Stomach (tissue), 9 donors: ENCODE measurements around the gene DOCK4. TPM values are rescaled to one million over a fixed set of nuclear protein-coding genes. Genes with fewer than 3 reads are reported as not detected.
A peak's percentile ranks its signal among the peaks of the same experiment; 100 is the strongest.

Experiments
- DNase-seq, 2 donors: peaks; one replicate each; pipeline versions ENCODE4 v3.0.0 to v3.0.0-alpha.2; 2013 to 2019
- H3K27ac ChIP-seq, 5 donors: fragments of 200-600 bp in 4 of 5; sonication (generic) in 4 of 5; one replicate each; pipeline ENCODE4 v1.5.1; 2013 to 2019; ENCODE audit warnings: mild to moderate bottlenecking in 1 of 5, moderate library complexity in 1 of 5
- H3K27me3 ChIP-seq, 3 donors: fragments of 200-600 bp; sonication (generic); one replicate each; pipeline ENCODE4 v1.5.1; 2017 to 2019; ENCODE audit warnings: mixed run types in 1 of 3
- H3K36me3 ChIP-seq, 4 donors: fragments of 200-600 bp; sonication (generic); 1 replicate in 3 of 4; 2 replicates in 1 of 4; pipeline ENCODE4 v1.5.1; 2016 to 2019
- H3K4me1 ChIP-seq, 4 donors: fragments of 200-600 bp; sonication (generic); one replicate each; pipeline ENCODE4 v1.5.1; 2016 to 2019
- H3K4me3 ChIP-seq, 4 donors: fragments of 200-600 bp; sonication (generic) in 3 of 4; one replicate each; pipeline ENCODE4 v1.5.1; 2016 to 2019; ENCODE audit warnings: mild to moderate bottlenecking in 1 of 4
- H3K9me3 ChIP-seq, 4 donors: fragments of 200-600 bp; sonication (generic); one replicate each; pipeline ENCODE4 v1.5.1; 2016 to 2019
- EP300 ChIP-seq: sonication (generic); formaldehyde crosslinking; IDR thresholded peaks from one replicate; pipeline ENCODE4 v1.6.1; 2017; ENCODE audit warnings: antibody characterized with exemption
- POLR2A ChIP-seq, 4 donors: fragments of 450-650 bp; IDR thresholded peaks; one replicate each; pipeline ENCODE4 v1.6.1; 2016; ENCODE audit warnings: antibody characterized with exemption in 4 of 4, control low read depth in 2 of 4, mild to moderate bottlenecking in 1 of 4, moderate library complexity in 1 of 4
- POLR2AphosphoS5 ChIP-seq, 3 donors: sonication (generic); formaldehyde crosslinking; IDR thresholded peaks; one replicate each; pipeline ENCODE4 v1.6.1; 2016; ENCODE audit warnings: antibody characterized with exemption in 3 of 3
- WGBS, 5 donors: extraction: QIAGEN DNeasy Blood & Tissue Kit in 3 of 5; methylation state at CpG; one replicate each; pipeline versions ENCODE4 v1.1.5 to v1.1.7; 2013 to 2018; 5-methylcytosine and 5-hydroxymethylcytosine counted together
- intact Hi-C: fragments of 100-400 bp; cut with DNase I; formaldehyde crosslinking; loops from one replicate; pipeline ENCODE4 v1.15.1; 2023; ENCODE audit warnings: low total_unique reads
- polyA plus RNA-seq, 3 donors: library from polyadenylated mRNA; stranded (reverse); fragments of 200-250 nt; gene quantifications; one replicate each; pipeline ENCODE4 v1.2.3, GENCODE V29; 2013
- total RNA-seq, 5 donors: library from RNA; depleted of rRNA; stranded (reverse); fragments of >200 nt; gene quantifications; one replicate each; pipeline versions ENCODE4 v1.1.0 to v1.2.3, GENCODE V29; 2014 to 2016
- TF ChIP-seq, protein P1 (sequence below), 7 experiments: fragments of 450-650 bp in 4 of 7; fragments of 200-600 bp in 3 of 7; sonication (generic) in 3 of 7; IDR thresholded peaks; one replicate each; pipeline ENCODE4 v1.5.1; 2016 to 2019; ENCODE audit warnings: antibody characterized with exemption in 7 of 7, control low read depth in 2 of 7, mild to moderate bottlenecking in 1 of 7
- donor health status: healthy with polysubstance abuse.
- donor health status: Bipolar disorder and iron deficiency.
- donor health status: healthy.

DOCK4 gene
- total and polyA plus RNA-seq, 8 donors = 1.1 to 54.9 (median 16.4) TPM

DNA sequence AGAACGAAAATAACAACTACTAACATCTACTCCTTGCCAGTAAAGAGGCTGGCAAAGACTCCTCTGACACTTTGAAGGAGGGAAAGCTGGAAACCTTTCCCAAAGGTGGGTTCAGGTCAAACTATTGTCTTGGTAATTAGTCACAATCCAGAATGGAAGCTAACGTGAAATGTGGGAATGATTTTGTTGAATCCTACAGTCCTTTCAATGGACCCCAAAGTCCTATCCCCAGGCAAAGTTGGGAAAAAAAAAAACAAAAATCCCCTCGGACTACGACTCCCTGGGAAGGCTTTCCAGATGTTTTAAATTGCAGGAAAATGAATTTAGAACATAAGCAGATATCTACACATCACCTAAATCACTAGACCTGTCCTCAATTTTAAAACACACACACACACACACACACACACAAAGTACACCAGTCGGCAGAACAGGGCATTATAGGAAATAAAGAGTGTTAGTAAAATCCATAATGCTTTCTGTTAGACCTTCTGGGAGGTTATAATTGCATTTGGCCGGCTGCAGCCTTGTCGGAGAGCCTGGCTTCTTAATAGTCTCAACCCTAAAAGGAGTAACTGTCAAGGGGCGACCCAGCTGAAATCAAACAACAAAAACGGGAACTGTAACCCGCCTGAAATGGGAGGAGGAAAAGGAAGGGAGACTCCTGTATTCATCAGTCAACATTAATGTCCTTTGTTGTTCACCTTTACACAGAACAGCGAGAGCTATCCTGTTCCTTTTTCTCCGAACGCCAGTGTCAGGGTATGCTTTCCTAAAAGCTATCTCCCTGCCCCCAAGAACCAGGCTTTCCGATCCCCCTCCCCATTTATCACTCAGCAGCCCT is 1.5 kb downstream of the DOCK4 start:
- Histone ChIP-seq H3K36me3 (no peaks in the 10 kb centered on the region), H3K27ac (peak overlapping the region; percentile 79 to 92 (median 89)), H3K4me1 (peaks cover 5 to 41% (median 25%) of the 10 kb centered on the region in 4 donors), H3K4me3 (peak overlapping the region; percentile 81 to 90 (median 86)), H3K27me3 (peaks cover 0 to 4% (median 0%) of the 10 kb centered on the region in 3 donors), H3K9me3 (no peaks in the 10 kb centered on the region)
- WGBS, 5 donors = 3 to 8% (median 5%) methylated on average over 14 of the region's 14 CpGs
- peak in 1 of 2 donors; percentile 41 for DNase-seq
- TF ChIP-seq EP300 (no peak), POLR2A (IDR thresholded peaks at IDR 0.05) (no peak), POLR2AphosphoS5 (IDR thresholded peaks at IDR 0.05) (no peak)
- TF ChIP-seq, protein P1, sequence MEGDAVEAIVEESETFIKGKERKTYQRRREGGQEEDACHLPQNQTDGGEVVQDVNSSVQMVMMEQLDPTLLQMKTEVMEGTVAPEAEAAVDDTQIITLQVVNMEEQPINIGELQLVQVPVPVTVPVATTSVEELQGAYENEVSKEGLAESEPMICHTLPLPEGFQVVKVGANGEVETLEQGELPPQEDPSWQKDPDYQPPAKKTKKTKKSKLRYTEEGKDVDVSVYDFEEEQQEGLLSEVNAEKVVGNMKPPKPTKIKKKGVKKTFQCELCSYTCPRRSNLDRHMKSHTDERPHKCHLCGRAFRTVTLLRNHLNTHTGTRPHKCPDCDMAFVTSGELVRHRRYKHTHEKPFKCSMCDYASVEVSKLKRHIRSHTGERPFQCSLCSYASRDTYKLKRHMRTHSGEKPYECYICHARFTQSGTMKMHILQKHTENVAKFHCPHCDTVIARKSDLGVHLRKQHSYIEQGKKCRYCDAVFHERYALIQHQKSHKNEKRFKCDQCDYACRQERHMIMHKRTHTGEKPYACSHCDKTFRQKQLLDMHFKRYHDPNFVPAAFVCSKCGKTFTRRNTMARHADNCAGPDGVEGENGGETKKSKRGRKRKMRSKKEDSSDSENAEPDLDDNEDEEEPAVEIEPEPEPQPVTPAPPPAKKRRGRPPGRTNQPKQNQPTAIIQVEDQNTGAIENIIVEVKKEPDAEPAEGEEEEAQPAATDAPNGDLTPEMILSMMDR (IDR thresholded peaks at IDR 0.05) = no peak
- intact Hi-C loops = no loop called here

DNA sequence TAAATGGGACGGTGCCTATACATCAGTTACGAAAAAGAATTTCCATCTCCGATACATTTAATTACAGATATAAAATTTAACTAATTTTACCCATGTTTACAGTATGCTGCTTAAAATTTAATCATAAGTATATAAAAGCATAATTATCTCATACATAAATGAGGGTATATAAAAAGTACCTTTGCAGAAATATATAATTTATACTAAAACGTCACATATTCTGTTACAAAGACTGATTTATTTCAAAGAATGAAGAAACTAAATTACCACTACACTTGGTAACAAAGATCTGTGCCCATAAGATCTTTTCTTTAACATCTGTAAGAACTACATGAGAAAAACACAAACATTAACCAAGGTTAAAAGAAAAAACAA is 2.8 kb downstream of the DOCK4 start:
- intact Hi-C loops = no loop called here
- H3K4me3 ChIP-seq = no peak overlapping the region
- TF ChIP-seq POLR2AphosphoS5 (IDR thresholded peaks at IDR 0.05) = no peak
- TF ChIP-seq POLR2A (IDR thresholded peaks at IDR 0.05) = no peak
- TF ChIP-seq, protein P1 (IDR thresholded peaks at IDR 0.05) = no peak
- no peak for TF ChIP-seq EP300
- DNase-seq = no peak
- H3K27ac ChIP-seq = no peak overlapping the region
- peaks cover 5 to 41% (median 25%) of the 10 kb centered on the region in 4 donors for H3K4me1 ChIP-seq
- 65 to 72% (median 69%) methylated on average over 4 of the region's 4 CpGs for WGBS, 5 donors
- no peaks in the 10 kb centered on the region for H3K36me3 ChIP-seq
- H3K27me3 ChIP-seq = peaks cover 0 to 4% (median 0%) of the 10 kb centered on the region in 3 donors
- no peaks in the 10 kb centered on the region for H3K9me3 ChIP-seq

DNA sequence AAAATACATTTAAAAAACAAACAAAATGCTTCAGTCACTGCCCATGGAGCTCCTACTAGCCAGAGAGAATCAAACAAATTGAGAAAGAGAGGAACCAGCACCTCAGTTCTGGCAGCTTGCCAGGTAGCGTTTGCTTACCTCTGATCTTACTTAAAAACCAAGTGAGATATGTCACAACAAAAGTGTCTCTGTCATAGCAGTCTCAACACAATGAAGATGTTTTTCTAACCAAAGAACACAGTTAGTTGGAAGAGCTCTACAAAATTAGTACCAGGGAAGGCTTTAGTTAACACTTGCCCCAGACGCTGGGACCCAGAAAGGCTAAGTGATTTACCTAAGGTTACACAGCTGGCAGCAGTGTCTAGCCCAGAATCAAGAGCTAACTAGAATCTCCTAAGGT is 3.4 kb downstream of the DOCK4 start:
- Histone ChIP-seq H3K4me3 (no peak overlapping the region), H3K9me3 (no peaks in the 10 kb centered on the region), H3K27me3 (peaks cover 0 to 4% (median 0%) of the 10 kb centered on the region in 3 donors), H3K36me3 (no peaks in the 10 kb centered on the region), H3K27ac (no peak overlapping the region), H3K4me1 (peaks cover 5 to 36% (median 23%) of the 10 kb centered on the region in 4 donors)
- TF ChIP-seq POLR2A (IDR thresholded peaks at IDR 0.05) (no peak), EP300 (no peak)
- TF ChIP-seq, protein P1 (IDR thresholded peaks at IDR 0.05) = no peak
- peak; percentile 44 to 56 for DNase-seq
- WGBS, 5 donors = 29 to 38% (median 35%) methylated on average over 2 of the region's 2 CpGs
- intact Hi-C loops = no loop called here

DNA sequence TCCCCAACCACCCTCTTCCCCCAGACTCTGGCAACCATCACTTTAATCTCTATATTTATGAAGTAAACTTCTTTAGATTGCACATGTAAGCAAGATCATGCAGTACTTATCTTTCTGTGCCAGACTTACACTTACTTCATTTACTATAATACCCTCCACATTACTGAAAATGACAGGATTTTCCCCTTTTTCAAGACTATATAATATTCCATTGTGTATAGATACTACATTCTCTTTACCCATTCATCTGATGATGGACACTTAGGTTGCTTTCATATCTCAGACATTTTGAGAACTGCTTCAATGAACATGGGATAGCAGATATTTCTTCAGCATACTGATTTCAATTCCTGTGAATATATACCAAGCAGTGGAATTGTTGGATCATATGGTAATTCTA is 4.4 kb downstream of the DOCK4 start:
- no peak overlapping the region for H3K27ac ChIP-seq
- no peaks in the 10 kb centered on the region for H3K36me3 ChIP-seq
- TF ChIP-seq POLR2AphosphoS5 (IDR thresholded peaks at IDR 0.05) (no peak), POLR2A (IDR thresholded peaks at IDR 0.05) (no peak), EP300 (no peak)
- TF ChIP-seq, protein P1 (IDR thresholded peaks at IDR 0.05) = no peak
- intact Hi-C loops = no loop called here
- H3K9me3 ChIP-seq = no peaks in the 10 kb centered on the region
- peaks cover 0 to 27% (median 19%) of the 10 kb centered on the region in 4 donors for H3K4me1 ChIP-seq
- H3K27me3 ChIP-seq = peaks cover 0 to 4% (median 0%) of the 10 kb centered on the region in 3 donors
- no peak for DNase-seq
- H3K4me3 ChIP-seq = no peak overlapping the region
